Spleen (tissue), 7 donors: Measurements from ENCODE around the gene FCHO1.
"Not testable (repeated sequence)": the region's sequence is repeated elsewhere in the genome, so short reads cannot be mapped to it uniquely, and the experiment has no call there.

Source experiments
- CTCF ChIP-seq, 11 experiments: fragments of 200-600 bp in 7 of 11; fragments of 450-650 bp in 4 of 11; sonication (generic) in 4 of 11; IDR thresholded peaks in 8 of 11; conservative IDR thresholded peaks in 3 of 11; 1 replicate in 7 of 11; 2 replicates in 4 of 11; pipeline versions ENCODE4 v1.4.0 to v1.8.0; 2016 to 2021; ENCODE audit warnings: antibody characterized with exemption in 11 of 11, inconsistent platforms in 4 of 11, mild to moderate bottlenecking in 1 of 11
- POLR2AphosphoS5 ChIP-seq, 3 donors: sonication (generic); formaldehyde crosslinking; IDR thresholded peaks; one replicate each; pipeline ENCODE4 v1.5.1; 2017; ENCODE audit warnings: antibody characterized with exemption in 3 of 3
- donor health status: DM: no; HTN: no; CAD: no; lungs with moderate emphysema.
- donor health status: DM: no; HTN: no; CAD: no.
- donor health status: DM: no; HTN: no; CAD: no.

DNA sequence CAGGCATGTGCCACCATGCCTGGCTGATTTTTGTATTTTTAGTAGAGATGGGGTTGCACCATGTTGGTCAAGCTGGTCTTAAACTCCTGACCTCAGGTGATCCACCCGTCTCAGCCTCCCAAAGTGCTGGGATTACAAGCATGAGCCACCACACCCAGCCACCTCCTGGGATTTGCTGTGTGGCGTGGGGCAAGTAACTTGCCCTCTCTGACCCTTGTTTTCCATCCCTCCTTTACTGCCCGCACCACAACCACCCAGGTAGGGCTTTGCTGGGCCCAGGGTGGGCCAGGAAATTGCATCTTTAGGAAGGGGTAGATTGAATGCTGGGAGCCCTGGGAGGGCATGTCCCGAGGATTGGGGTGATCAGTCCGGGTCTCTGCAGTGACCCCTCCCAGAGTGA lies 32.4 kb downstream of the FCHO1 start:
- not testable (repeated sequence) for TF ChIP-seq CTCF (IDR thresholded peaks at IDR 0.05 in 8 of 11, conservative IDR thresholded peaks at IDR 0.05 in 3 of 11); POLR2AphosphoS5 (IDR thresholded peaks at IDR 0.05)
